HCT116 (cell line): ENCODE results near the gene KRT5. TPM values are rescaled to one million over a fixed set of nuclear protein-coding genes. Genes with fewer than 3 reads are reported as not detected.

Experiments used
- ATAC-seq: fragments of 200-7000 bp; cut with Tn5 transposase; 2 replicates; pipeline ENCODE4 v1.9.1; 2020; ENCODE audit warnings: mild to moderate bottlenecking, moderate library complexity
- BruUV-seq: library from RNA; stranded (reverse); fragments of 400-500 nt; replicated peaks from 2 replicates; lab custom pipeline; 2021; lab: Mats Ljungman, UMichigan
- CTCF ChIA-PET: fragments of 300-600 bp; sonication (Branson Sonifier 250); formaldehyde crosslinking; loops from one replicate; lab custom pipeline; 2021; ENCODE audit warnings: antibody characterized with exemption; lab: Charles Lee
- POLR2A ChIA-PET: fragments of 300-600, 350-600 bp; sonication (Branson Sonifier 250); formaldehyde crosslinking; loops from one replicate; lab custom pipeline; 2021; ENCODE audit warnings: antibody characterized with exemption; lab: Charles Lee
- RAD21 ChIA-PET, 2 experiments: fragments of 300-600 bp; sonication (Branson Sonifier 250); formaldehyde crosslinking; loops; one replicate each; lab custom pipeline; 2023; ENCODE audit warnings: low total read pairs in 2 of 2; ENCODE audit not compliant: uncharacterized antibody in 2 of 2, unreplicated experiment in 2 of 2, low non-redundant PET in 1 of 2; lab: Charles Lee
- DNase-seq: peaks from one replicate; pipeline ENCODE4 v3.0.0-alpha.2; 2010; ENCODE audit warnings: low read depth, low spot score
- H2AFZ ChIP-seq: fragments of 200-600 bp; shearing (Covaris generic), sonication (generic); 2 replicates; pipeline ENCODE4 v1.6.1; 2017; ENCODE audit warnings: low read depth, mixed run types, mixed read lengths, antibody characterized with exemption, low read length; ENCODE audit not compliant: poor library complexity, severe bottlenecking
- H3K27ac ChIP-seq: 2 replicates; pipeline ENCODE4 v1.5.1; 2012; ENCODE audit warnings: low read depth, low read length
- H3K27me3 ChIP-seq: fragments of 200-600 bp; sonication (generic); 2 replicates; pipeline ENCODE4 v1.6.1; 2016; ENCODE audit warnings: mixed run types, low read length, mixed read lengths; ENCODE audit not compliant: insufficient read depth
- H3K36me3 ChIP-seq, 2 experiments: fragments of 200-500 bp in 1 of 2; fragments of 200-600 bp in 1 of 2; sonication (Bioruptor generic) in 1 of 2; sonication (generic) in 1 of 2; 2 replicates each; pipeline versions ENCODE4 v1.5.1 to v1.6.1; 2014 to 2016; ENCODE audit warnings: low read length in 2 of 2, inconsistent platforms in 1 of 2, mixed read lengths in 1 of 2, mixed run types in 1 of 2; ENCODE audit not compliant: insufficient read depth in 2 of 2, control insufficient read depth in 1 of 2
- H3K4me1 ChIP-seq, 2 experiments: fragments of 200-600 bp in 1 of 2; sonication (generic) in 1 of 2; 2 replicates each; pipeline versions ENCODE4 v1.5.1 to v1.6.1; 2012 to 2017; ENCODE audit warnings: low read length in 2 of 2, inconsistent platforms in 1 of 2, mild to moderate bottlenecking in 1 of 2, mixed read lengths in 1 of 2, mixed run types in 1 of 2, moderate library complexity in 1 of 2; ENCODE audit not compliant: insufficient read depth in 2 of 2, control insufficient read depth in 1 of 2
- H3K4me2 ChIP-seq: fragments of 200-600 bp; sonication (generic); 2 replicates; pipeline ENCODE4 v1.6.1; 2017; ENCODE audit warnings: mixed run types, low read length, mixed read lengths
- H3K4me3 ChIP-seq, 2 experiments: fragments of 200-600 bp in 1 of 2; sonication (generic) in 1 of 2; replicated peaks in 1 of 2; 2 replicates each; pipeline ENCODE4 v1.5.1; 2011 to 2016; ENCODE audit warnings: low read length in 2 of 2, control low read depth in 1 of 2, low read depth in 1 of 2, mild to moderate bottlenecking in 1 of 2, mixed read lengths in 1 of 2, mixed run types in 1 of 2
- H3K79me2 ChIP-seq: fragments of 200-600 bp; sonication (generic); 2 replicates; pipeline ENCODE4 v1.6.1; 2017; ENCODE audit warnings: mild to moderate bottlenecking, mixed run types, low read length, moderate library complexity, mixed read lengths; ENCODE audit not compliant: insufficient read depth
- H3K9ac ChIP-seq: fragments of 200-600 bp; sonication (generic); 2 replicates; pipeline ENCODE4 v1.6.1; 2016; ENCODE audit warnings: low read length, mixed read lengths
- H3K9me2 ChIP-seq: fragments of 200-600 bp; sonication (generic), shearing (Covaris generic); 2 replicates; pipeline ENCODE4 v1.6.1; 2017; ENCODE audit warnings: mixed run types, mild to moderate bottlenecking, moderate library complexity; ENCODE audit not compliant: insufficient read depth
- H3K9me3 ChIP-seq, 2 experiments: fragments of 200-500 bp in 1 of 2; fragments of 200-600 bp in 1 of 2; sonication (Bioruptor generic) in 1 of 2; sonication (generic) in 1 of 2; 2 replicates each; pipeline ENCODE4 v1.6.1; 2014 to 2017; ENCODE audit warnings: low read length in 2 of 2, mixed read lengths in 2 of 2, inconsistent platforms in 1 of 2, low read depth in 1 of 2, mild to moderate bottlenecking in 1 of 2, mixed run types in 1 of 2, moderate library complexity in 1 of 2; ENCODE audit not compliant: control insufficient read depth in 1 of 2, insufficient read depth in 1 of 2
- H4K20me1 ChIP-seq: fragments of 200-600 bp; sonication (generic), shearing (Covaris generic); 2 replicates; pipeline ENCODE4 v1.6.1; 2017; ENCODE audit warnings: mixed run types, mild to moderate bottlenecking, moderate library complexity; ENCODE audit not compliant: insufficient read depth
- CBX3 ChIP-seq: IDR thresholded peaks from 2 replicates; pipeline ENCODE4 v1.6.1; 2012; ENCODE audit warnings: low read depth
- CTCF ChIP-seq, 3 experiments: fragments of 200-600 bp in 1 of 3; sonication (generic) in 1 of 3; IDR thresholded peaks in 2 of 3; conservative IDR thresholded peaks in 1 of 3; 2 replicates each; pipeline ENCODE4 v1.5.1; 2012 to 2017; ENCODE audit warnings: low read depth in 2 of 3, low read length in 2 of 3, antibody characterized with exemption in 1 of 3, borderline replicate concordance in 1 of 3, control low read depth in 1 of 3, mild to moderate bottlenecking in 1 of 3, mixed read lengths in 1 of 3, mixed run types in 1 of 3, moderate library complexity in 1 of 3; ENCODE audit not compliant: insufficient read depth in 1 of 3
- EGR1 ChIP-seq: IDR thresholded peaks from 2 replicates; pipeline ENCODE4 v1.6.1; 2012; ENCODE audit warnings: low read depth
- ELF1 ChIP-seq: IDR thresholded peaks from 2 replicates; pipeline ENCODE4 v1.6.1; 2012; ENCODE audit warnings: low read depth, borderline replicate concordance
- EZH2 ChIP-seq: fragments of 200-600 bp; sonication (generic); IDR thresholded peaks from 2 replicates; pipeline ENCODE4 v1.6.1; 2017; ENCODE audit warnings: antibody characterized with exemption, mixed run types
- EZH2phosphoT487 ChIP-seq: fragments of 200-600 bp; IDR thresholded peaks from 2 replicates; pipeline ENCODE4 v1.6.1; 2018; ENCODE audit warnings: antibody characterized with exemption, borderline replicate concordance
- FOSL1 ChIP-seq: IDR thresholded peaks from 2 replicates; pipeline ENCODE4 v1.6.1; 2012; ENCODE audit warnings: low read depth
- JUND ChIP-seq: IDR thresholded peaks from 2 replicates; pipeline ENCODE4 v1.6.1; 2012
- MAX ChIP-seq: IDR thresholded peaks from 2 replicates; pipeline ENCODE4 v1.6.1; 2012
- POLR2A ChIP-seq: IDR thresholded peaks from 2 replicates; pipeline ENCODE4 v1.7.0; 2011; ENCODE audit warnings: borderline replicate concordance; ENCODE audit not compliant: insufficient read depth, insufficient read length; ENCODE audit errors: extremely low read depth
- POLR2AphosphoS5 ChIP-seq: IDR thresholded peaks from 2 replicates; pipeline ENCODE4 v1.6.1; 2011; ENCODE audit warnings: mild to moderate bottlenecking, low read depth, low read length, moderate library complexity
- RAD21 ChIP-seq: IDR thresholded peaks from 2 replicates; pipeline ENCODE4 v1.6.1; 2012; ENCODE audit warnings: low read depth, mild to moderate bottlenecking
- REST ChIP-seq: IDR thresholded peaks from 2 replicates; pipeline ENCODE4 v1.6.1; 2012; ENCODE audit warnings: low read depth
- SIN3A ChIP-seq: IDR thresholded peaks from 2 replicates; pipeline ENCODE4 v1.6.1; 2012; ENCODE audit warnings: low read depth
- SP1 ChIP-seq: IDR thresholded peaks from 2 replicates; pipeline ENCODE4 v1.6.1; 2012; ENCODE audit warnings: low read depth
- SRF ChIP-seq: IDR thresholded peaks from 2 replicates; pipeline ENCODE4 v1.6.1; 2012; ENCODE audit warnings: low read depth
- TCF7L2 ChIP-seq: IDR thresholded peaks from 2 replicates; pipeline ENCODE4 v1.7.0; 2011; ENCODE audit warnings: borderline replicate concordance, inconsistent platforms; ENCODE audit not compliant: insufficient read depth, insufficient read length; ENCODE audit errors: extremely low read depth
- YY1 ChIP-seq: IDR thresholded peaks from 2 replicates; pipeline ENCODE4 v1.6.1; 2011; ENCODE audit warnings: low read length, low read depth, moderate library complexity, mild to moderate bottlenecking; ENCODE audit not compliant: insufficient replicate concordance; ENCODE audit errors: extremely low read depth
- ZBTB33 ChIP-seq: IDR thresholded peaks from 2 replicates; pipeline ENCODE4 v1.6.1; 2011; ENCODE audit warnings: mild to moderate bottlenecking, low read length, moderate library complexity; ENCODE audit not compliant: insufficient replicate concordance; ENCODE audit errors: extremely low read depth
- ZFX ChIP-seq: fragments of 450-650 bp; IDR thresholded peaks from 2 replicates; pipeline ENCODE4 v1.6.1; 2017
- intact Hi-C: fragments of 100-400 bp; cut with micrococcal nuclease; formaldehyde crosslinking; loops from 2 replicates; pipeline ENCODE4 v1.10.0; 2022
- total RNA-seq: library from RNA; stranded (reverse); gene quantifications from one replicate; pipeline ENCODE4 v1.2.1, GENCODE V29; 2021; ENCODE audit not compliant: unreplicated experiment

The KRT5 gene
- total RNA-seq, 1 experiment from 2014 or later: 0.44 TPM

GRCh38 chr12:52524241-52524897 lies 4.2 kb upstream of the KRT5 start:
- no peak overlapping the region for H3K27ac ChIP-seq
- intact Hi-C loops: no loop called here
- ChIA-PET CTCF (no interaction called here), POLR2A (no interaction called here), RAD21 (no interaction called here)
- H3K36me3 ChIP-seq: no peaks in the 10 kb centered on the region
- H3K4me2 ChIP-seq: peak overlapping the region; percentile 14; the same call in 1 of the 2 replicates
- no peak overlapping the region for H3K4me3 ChIP-seq
- no peaks in the 10 kb centered on the region for H3K79me2 ChIP-seq
- H4K20me1 ChIP-seq: no peaks in the 10 kb centered on the region
- no peaks in the 10 kb centered on the region for H3K9me2 ChIP-seq
- peaks cover 34 to 60% of the 10 kb centered on the region in 2 experiments for H3K4me1 ChIP-seq
- H3K9me3 ChIP-seq: no peaks in the 10 kb centered on the region
- H3K27me3 ChIP-seq: no peaks in the 10 kb centered on the region
- ATAC-seq (no peak), DNase-seq (no peak)
- no peak overlapping the region for H3K9ac ChIP-seq
- TF ChIP-seq EZH2phosphoT487 (no peak), REST (no peak), JUND (no peak), ZFX (no peak), SRF (no peak), FOSL1 (no peak), CTCF (IDR thresholded peaks at IDR 0.05 in 2 of 3, conservative IDR thresholded peaks at IDR 0.05 in 1 of 3; ENCODE audit: borderline replicate concordance in 1 of 3, insufficient read depth in 1 of 3, low read depth in 2 of 3, low read length in 2 of 3) (no peak), SIN3A (no peak), RAD21 (no peak), TCF7L2 (no peak), EGR1 (no peak), POLR2A (no peak), SP1 (no peak), CBX3 (no peak), ELF1 (no peak), ZBTB33 (no peak), EZH2 (no peak), MAX (no peak), YY1 (no peak), POLR2AphosphoS5 (no peak)
- TF ChIP-seq, all 23 proteins: peak for 0
- no peak overlapping the region for H2AFZ ChIP-seq
- no TSS peak for BruUV-seq
